HG03469 (cell line): ENCODE measurements around the gene ALKAL2.

Source experiments
- ATAC-seq: cut with Tn5 transposase; IDR thresholded peaks from one replicate; pipeline ENCODE4 v1.9.1; 2021; ENCODE audit warnings: mild to moderate bottlenecking, moderate library complexity, moderate number of reproducible peaks; ENCODE audit not compliant: unreplicated experiment

ALKAL2 gene

GRCh38 chr2:273333-273732 lies 14.6 kb downstream of the ALKAL2 start:
- ATAC-seq: no peak

- no peak for ATAC-seq
Measured at GRCh38 chr2:271917-272316, 16.0 kb downstream of the ALKAL2 start.

- no peak for ATAC-seq
Measured at GRCh38 chr2:270861-271260, 17.0 kb downstream of the ALKAL2 start.

- ATAC-seq: no peak
Measured at GRCh38 chr2:269356-270030, 18.4 kb downstream of the ALKAL2 start.

- no peak for ATAC-seq
Measured at GRCh38 chr2:268323-268722, 19.6 kb downstream of the ALKAL2 start.

- ATAC-seq: peak; percentile 94
Measured at GRCh38 chr2:264493-265468, 23.1 kb downstream of the ALKAL2 start, which contains the start of gene ACP1. ACP1 (plus strand) TSS chr2:264947; CDS start chr2:264965, 18 bp downstream.

GRCh38 chr2:263774-264492 lies 24.0 kb downstream of the ALKAL2 start, which contains the start of gene SH3YL1:
SH3YL1 (minus strand) TSS chr2:264032; CDS start chr2:263984, 48 bp downstream.
- peak; percentile 2 for ATAC-seq

- no peak for ATAC-seq
Measured at GRCh38 chr2:263022-263738, 24.7 kb downstream of the ALKAL2 start.

GRCh38 chr2:262117-262516 lies 25.8 kb downstream of the ALKAL2 start:
- no peak for ATAC-seq

GRCh38 chr2:260507-261161 lies 27.3 kb downstream of the ALKAL2 start:
- no peak for ATAC-seq

GRCh38 chr2:259789-260331 lies 28.0 kb downstream of the ALKAL2 start:
- ATAC-seq: no peak

- ATAC-seq: no peak
Measured at GRCh38 chr2:258933-259332, 29.0 kb downstream of the ALKAL2 start.

- no peak for ATAC-seq
Measured at GRCh38 chr2:257842-258241, 30.0 kb downstream of the ALKAL2 start.

- ATAC-seq: no peak
Measured at GRCh38 chr2:257429-257828, 30.5 kb downstream of the ALKAL2 start.

- ATAC-seq: no peak
Measured at GRCh38 chr2:256094-256493, 31.8 kb downstream of the ALKAL2 start.

- ATAC-seq: no peak
Measured at GRCh38 chr2:255195-255594, 32.7 kb downstream of the ALKAL2 start.

GRCh38 chr2:254241-254640 lies 33.6 kb downstream of the ALKAL2 start:
- ATAC-seq: no peak

- no peak for ATAC-seq
Measured at GRCh38 chr2:253202-253638, 34.7 kb downstream of the ALKAL2 start.

- ATAC-seq: no peak
Measured at GRCh38 chr2:252001-252602, 35.8 kb downstream of the ALKAL2 start.
